ENCODE data around the gene MYBBP1A.
"Not testable (repeated sequence)": the region's sequence is repeated elsewhere in the genome, so short reads cannot be mapped to it uniquely, and the experiment has no call there.

The MYBBP1A gene, protein sequence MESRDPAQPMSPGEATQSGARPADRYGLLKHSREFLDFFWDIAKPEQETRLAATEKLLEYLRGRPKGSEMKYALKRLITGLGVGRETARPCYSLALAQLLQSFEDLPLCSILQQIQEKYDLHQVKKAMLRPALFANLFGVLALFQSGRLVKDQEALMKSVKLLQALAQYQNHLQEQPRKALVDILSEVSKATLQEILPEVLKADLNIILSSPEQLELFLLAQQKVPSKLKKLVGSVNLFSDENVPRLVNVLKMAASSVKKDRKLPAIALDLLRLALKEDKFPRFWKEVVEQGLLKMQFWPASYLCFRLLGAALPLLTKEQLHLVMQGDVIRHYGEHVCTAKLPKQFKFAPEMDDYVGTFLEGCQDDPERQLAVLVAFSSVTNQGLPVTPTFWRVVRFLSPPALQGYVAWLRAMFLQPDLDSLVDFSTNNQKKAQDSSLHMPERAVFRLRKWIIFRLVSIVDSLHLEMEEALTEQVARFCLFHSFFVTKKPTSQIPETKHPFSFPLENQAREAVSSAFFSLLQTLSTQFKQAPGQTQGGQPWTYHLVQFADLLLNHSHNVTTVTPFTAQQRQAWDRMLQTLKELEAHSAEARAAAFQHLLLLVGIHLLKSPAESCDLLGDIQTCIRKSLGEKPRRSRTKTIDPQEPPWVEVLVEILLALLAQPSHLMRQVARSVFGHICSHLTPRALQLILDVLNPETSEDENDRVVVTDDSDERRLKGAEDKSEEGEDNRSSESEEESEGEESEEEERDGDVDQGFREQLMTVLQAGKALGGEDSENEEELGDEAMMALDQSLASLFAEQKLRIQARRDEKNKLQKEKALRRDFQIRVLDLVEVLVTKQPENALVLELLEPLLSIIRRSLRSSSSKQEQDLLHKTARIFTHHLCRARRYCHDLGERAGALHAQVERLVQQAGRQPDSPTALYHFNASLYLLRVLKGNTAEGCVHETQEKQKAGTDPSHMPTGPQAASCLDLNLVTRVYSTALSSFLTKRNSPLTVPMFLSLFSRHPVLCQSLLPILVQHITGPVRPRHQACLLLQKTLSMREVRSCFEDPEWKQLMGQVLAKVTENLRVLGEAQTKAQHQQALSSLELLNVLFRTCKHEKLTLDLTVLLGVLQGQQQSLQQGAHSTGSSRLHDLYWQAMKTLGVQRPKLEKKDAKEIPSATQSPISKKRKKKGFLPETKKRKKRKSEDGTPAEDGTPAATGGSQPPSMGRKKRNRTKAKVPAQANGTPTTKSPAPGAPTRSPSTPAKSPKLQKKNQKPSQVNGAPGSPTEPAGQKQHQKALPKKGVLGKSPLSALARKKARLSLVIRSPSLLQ (N-terminal part only)

GRCh38 chr17:4554997-4555799 lies at the start of gene MYBBP1A:
TSS of gene MYBBP1A (minus strand) at chr17:4555384. CDS start at chr17:4555324, 60 bp downstream.
- H3K4me3 ChIP-seq (IDR thresholded peaks at IDR 0.05; ENCODE audit: insufficient read depth, low read depth, low read length), result no peak within 1 kb of the TSS
- no peaks in the 10 kb centered on the region for H3K27me3 ChIP-seq (ENCODE audit: insufficient read depth, low read depth)
- H3K9ac ChIP-seq, result peak within 1 kb of the TSS; percentile 73
- peaks cover 26% of the 10 kb centered on the region for H3K79me2 ChIP-seq (ENCODE audit: insufficient read depth, low read depth)
- peak within 1 kb of the TSS; percentile 94 for H3K4me2 ChIP-seq
- peak within 1 kb of the TSS; percentile 42; the same call in 1 of the 2 replicates for H3K27ac ChIP-seq
- no peaks in the 10 kb centered on the region for H3K36me3 ChIP-seq (ENCODE audit: insufficient read depth)
- H2AFZ ChIP-seq (ENCODE audit: low read depth), result peak within 1 kb of the TSS; percentile 85
- H4K20me1 ChIP-seq (ENCODE audit: insufficient read depth), result no peaks in the 10 kb centered on the region
- peaks cover 4% of the 10 kb centered on the region for H3K4me1 ChIP-seq (ENCODE audit: low read depth, poor library complexity, severe bottlenecking)
- no peak for TF ChIP-seq CTCF (conservative IDR thresholded peaks at IDR 0.05; ENCODE audit: low read depth, low read length)

DNA sequence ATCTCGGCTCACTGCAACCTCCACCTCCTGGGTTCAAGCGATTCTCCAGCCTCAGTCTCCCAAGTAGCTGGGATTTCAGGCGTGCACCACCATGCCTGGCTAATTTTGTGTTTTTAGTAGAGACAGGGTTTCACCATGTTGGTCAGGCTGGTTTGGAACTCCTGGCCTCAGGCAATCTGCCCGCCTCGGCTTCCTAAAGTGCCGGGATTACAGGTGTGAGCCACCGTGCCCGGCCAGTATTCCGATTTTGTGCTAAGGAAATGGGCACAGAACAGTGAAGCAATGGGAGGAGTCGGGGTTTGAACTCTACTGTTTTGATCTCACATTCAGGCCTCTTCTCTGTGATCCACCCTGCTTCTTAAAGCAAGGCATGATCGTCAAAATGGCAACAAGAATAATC lies 49.6 kb upstream of the MYBBP1A start:
- H3K9ac ChIP-seq; H3K4me1 ChIP-seq (ENCODE audit: low read depth, poor library complexity, severe bottlenecking); H3K4me3 ChIP-seq (IDR thresholded peaks at IDR 0.05; ENCODE audit: insufficient read depth, low read depth, low read length); H3K36me3 ChIP-seq (ENCODE audit: insufficient read depth); H3K79me2 ChIP-seq (ENCODE audit: insufficient read depth, low read depth); H2AFZ ChIP-seq (ENCODE audit: low read depth); H4K20me1 ChIP-seq (ENCODE audit: insufficient read depth); H3K4me2 ChIP-seq; H3K27ac ChIP-seq: not testable (repeated sequence)
- H3K27me3 ChIP-seq (ENCODE audit: insufficient read depth, low read depth), result peaks cover 12% of the 10 kb centered on the region; the same call in 1 of the 2 replicates

DNA sequence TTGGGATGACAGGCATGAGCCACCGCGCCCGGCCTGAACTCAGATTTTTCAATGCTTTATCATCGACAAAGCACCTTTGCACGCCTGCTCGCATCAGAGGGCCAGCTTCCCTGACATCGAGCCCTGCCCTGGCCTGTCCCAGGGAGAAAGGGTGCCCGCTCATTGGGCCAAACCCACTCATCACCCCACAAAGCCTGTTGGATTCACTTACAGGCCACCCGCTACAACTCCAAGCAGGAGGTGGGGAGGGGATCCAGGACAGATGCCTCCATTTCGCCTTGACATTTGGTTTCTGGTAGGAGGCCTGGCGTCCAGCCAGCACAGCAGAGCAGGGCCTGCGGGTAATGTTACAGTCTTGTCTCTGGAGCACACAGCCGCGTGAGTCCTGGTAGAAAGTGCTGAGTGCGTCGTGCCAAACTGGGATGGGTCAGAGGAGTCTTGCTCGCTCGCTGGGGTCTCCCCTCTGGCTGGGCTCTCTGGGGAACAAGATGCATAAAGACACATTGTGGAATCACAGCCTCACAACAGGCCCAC lies 49.0 kb upstream of the MYBBP1A start:
- Histone ChIP-seq H3K4me2 (no peak overlapping the region), H3K4me1 (ENCODE audit: low read depth, poor library complexity, severe bottlenecking) (no peaks in the 10 kb centered on the region), H3K27me3 (ENCODE audit: insufficient read depth, low read depth) (peaks cover 13% of the 10 kb centered on the region; the same call in 1 of the 2 replicates)

More for the DNA sequence above, 49.0 kb upstream of the MYBBP1A start:
- no peak for TF ChIP-seq CTCF (conservative IDR thresholded peaks at IDR 0.05; ENCODE audit: low read depth, low read length)
- H3K4me3 ChIP-seq (IDR thresholded peaks at IDR 0.05; ENCODE audit: insufficient read depth, low read depth, low read length), result no peak overlapping the region
- no peak overlapping the region for H3K9ac ChIP-seq
- no peaks in the 10 kb centered on the region for H3K79me2 ChIP-seq (ENCODE audit: insufficient read depth, low read depth)
- no peak overlapping the region for H2AFZ ChIP-seq (ENCODE audit: low read depth)
- no peaks in the 10 kb centered on the region for H4K20me1 ChIP-seq (ENCODE audit: insufficient read depth)
- H3K36me3 ChIP-seq (ENCODE audit: insufficient read depth), result no peaks in the 10 kb centered on the region
- H3K27ac ChIP-seq, result no peak overlapping the region

All from KMS-11 (cell line).